Neuronal stem cell (in vitro differentiated cells): ENCODE measurements around the gene PLEKHB1.

Source experiments
- DNase-seq: peaks from one replicate; pipeline ENCODE4 v3.0.0-alpha.2; 2013; ENCODE audit warnings: low spot score
- H2AFZ ChIP-seq: one replicate; pipeline ENCODE4 v1.6.1; 2013; ENCODE audit warnings: mild to moderate bottlenecking, low read length, inconsistent platforms
- H2AK5ac ChIP-seq: 2 replicates; pipeline ENCODE4 v1.6.1; 2013; ENCODE audit warnings: low read depth, mild to moderate bottlenecking, inconsistent platforms, low read length, moderate library complexity, mixed read lengths
- H2BK120ac ChIP-seq: 2 replicates; pipeline ENCODE4 v1.6.1; 2013; ENCODE audit warnings: low read depth, mild to moderate bottlenecking, inconsistent platforms, low read length, moderate library complexity, mixed read lengths
- H2BK12ac ChIP-seq: one replicate; pipeline ENCODE4 v1.6.1; 2013; ENCODE audit warnings: low read length, inconsistent platforms
- H2BK15ac ChIP-seq: 2 replicates; pipeline ENCODE4 v1.6.1; 2013; ENCODE audit warnings: mild to moderate bottlenecking, low read length, inconsistent platforms, mixed read lengths
- H2BK5ac ChIP-seq: one replicate; pipeline ENCODE4 v1.6.1; 2013; ENCODE audit warnings: inconsistent platforms, mild to moderate bottlenecking, low read length, moderate library complexity
- H3K14ac ChIP-seq: one replicate; pipeline ENCODE4 v1.6.1; 2013; ENCODE audit warnings: low read length, inconsistent platforms
- H3K18ac ChIP-seq: 2 replicates; pipeline ENCODE4 v1.6.1; 2013; ENCODE audit warnings: low read length, inconsistent platforms
- H3K23ac ChIP-seq: 2 replicates; pipeline ENCODE4 v1.6.1; 2013; ENCODE audit warnings: low read depth, mild to moderate bottlenecking, mixed read lengths, low read length, inconsistent platforms; ENCODE audit not compliant: poor library complexity
- H3K27ac ChIP-seq: replicated peaks from 3 replicates; pipeline ENCODE4 v1.5.1; 2013; ENCODE audit warnings: low read length, inconsistent platforms
- H3K27me3 ChIP-seq, 3 experiments: 2 replicates each; pipeline ENCODE4 v1.6.1; 2013; ENCODE audit warnings: low read length in 3 of 3, mild to moderate bottlenecking in 2 of 3, inconsistent platforms in 1 of 3, low read depth in 1 of 3, mixed read lengths in 1 of 3, moderate library complexity in 1 of 3; ENCODE audit not compliant: control insufficient read depth in 3 of 3, insufficient read depth in 3 of 3
- H3K36me3 ChIP-seq, 2 donors: replicated peaks in 1 of 2; 2 replicates each; pipeline ENCODE4 v1.6.1; 2013; ENCODE audit warnings: low read length in 2 of 2; ENCODE audit not compliant: control insufficient read depth in 2 of 2, insufficient read depth in 2 of 2
- H3K4ac ChIP-seq: 2 replicates; pipeline ENCODE4 v1.6.1; 2013; ENCODE audit warnings: inconsistent platforms, mild to moderate bottlenecking, low read length, moderate library complexity
- H3K4me1 ChIP-seq, 2 donors: 1 replicate in 1 of 2; 2 replicates in 1 of 2; pipeline ENCODE4 v1.6.1; 2013; ENCODE audit warnings: low read length in 2 of 2, low read depth in 1 of 2; ENCODE audit not compliant: control insufficient read depth in 2 of 2, insufficient read depth in 1 of 2
- H3K4me2 ChIP-seq: one replicate; pipeline ENCODE4 v1.6.1; 2013; ENCODE audit warnings: mild to moderate bottlenecking, low read length, inconsistent platforms; ENCODE audit not compliant: insufficient read depth, poor library complexity, severe bottlenecking
- H3K4me3 ChIP-seq, 2 donors: 2 replicates each; pipeline ENCODE4 v1.5.1; 2013; ENCODE audit warnings: low read length in 2 of 2, mild to moderate bottlenecking in 2 of 2, inconsistent platforms in 1 of 2, moderate library complexity in 1 of 2
- H3K79me1 ChIP-seq: one replicate; pipeline ENCODE4 v1.6.1; 2013; ENCODE audit warnings: low read depth, mild to moderate bottlenecking, inconsistent platforms, low read length, moderate library complexity
- H3K9ac ChIP-seq: one replicate; pipeline ENCODE4 v1.6.1; 2013; ENCODE audit warnings: mild to moderate bottlenecking, low read depth, low read length, inconsistent platforms; ENCODE audit not compliant: poor library complexity
- H3K9me3 ChIP-seq, 2 donors: replicated peaks in 1 of 2; 2 replicates each; pipeline versions ENCODE3 to v1.6.1; 2013; ENCODE audit warnings: low read length in 2 of 2, mild to moderate bottlenecking in 2 of 2, inconsistent platforms in 1 of 2, low read depth in 1 of 2, mixed read lengths in 1 of 2, moderate library complexity in 1 of 2; ENCODE audit not compliant: control insufficient read depth in 2 of 2, insufficient read depth in 1 of 2
- H4K8ac ChIP-seq: one replicate; pipeline ENCODE4 v1.6.1; 2013; ENCODE audit warnings: low read depth, mild to moderate bottlenecking, inconsistent platforms, low read length, moderate library complexity
- H4K91ac ChIP-seq: one replicate; pipeline ENCODE4 v1.6.1; 2013; ENCODE audit warnings: low read length, low read depth, mild to moderate bottlenecking, inconsistent platforms; ENCODE audit not compliant: poor library complexity
- WGBS, 2 donors: extraction: QIAGEN DNeasy Blood & Tissue Kit; methylation state at CpG; one replicate each; pipeline ENCODE4 v1.1.7; 2013; ENCODE audit warnings: missing lambda C conversion rate in 2 of 2, mixed read lengths in 1 of 2; ENCODE audit not compliant: insufficient read length in 2 of 2, insufficient replicate concordance in 1 of 2; ENCODE audit errors: extremely low coverage in 2 of 2; 5-methylcytosine and 5-hydroxymethylcytosine counted together

Gene PLEKHB1

GRCh38 chr11:73640592-73640991 is 5.8 kb upstream of the PLEKHB1 start:
- no peaks in the 10 kb centered on the region for H3K79me1 ChIP-seq
- no peak overlapping the region for H3K18ac ChIP-seq
- no peak overlapping the region for H2BK15ac ChIP-seq
- H2BK5ac ChIP-seq = no peak overlapping the region
- DNase-seq = no peak
- no peak overlapping the region for H3K4ac ChIP-seq
- no peak overlapping the region for H3K14ac ChIP-seq
- peaks cover 0 to 4% of the 10 kb centered on the region in 2 donors for H3K9me3 ChIP-seq
- peaks cover 0 to 6% of the 10 kb centered on the region in 2 donors for H3K4me1 ChIP-seq
- no peak overlapping the region for H2AK5ac ChIP-seq
- no peak overlapping the region for H3K4me3 ChIP-seq
- H2BK120ac ChIP-seq = no peak overlapping the region
- no peak overlapping the region for H3K9ac ChIP-seq
- H3K4me2 ChIP-seq = no peak overlapping the region
- no peak overlapping the region for H4K91ac ChIP-seq
- H2BK12ac ChIP-seq = no peak overlapping the region
- H2AFZ ChIP-seq = no peak overlapping the region
- H3K36me3 ChIP-seq = no peaks in the 10 kb centered on the region
- H4K8ac ChIP-seq = no peak overlapping the region
- no peaks in the 10 kb centered on the region for H3K27me3 ChIP-seq
- no peak overlapping the region for H3K23ac ChIP-seq
- no peak overlapping the region for H3K27ac ChIP-seq
- WGBS, 2 donors = no CpG with 5 or more reads among the region's 2 CpGs

GRCh38 chr11:73641668-73642067 is 4.7 kb upstream of the PLEKHB1 start:
- Histone ChIP-seq H3K36me3 (no peaks in the 10 kb centered on the region), H3K79me1 (no peaks in the 10 kb centered on the region), H2AFZ (no peak overlapping the region), H2BK12ac (no peak overlapping the region), H2BK15ac (no peak overlapping the region), H3K27ac (no peak overlapping the region), H4K8ac (no peak overlapping the region), H3K18ac (no peak overlapping the region), H3K14ac (no peak overlapping the region), H3K4me2 (no peak overlapping the region), H3K23ac (no peak overlapping the region), H3K9me3 (no peaks in the 10 kb centered on the region), H4K91ac (no peak overlapping the region), H2BK5ac (no peak overlapping the region), H3K4ac (no peak overlapping the region), H3K4me3 (no peak overlapping the region), H3K4me1 (peaks cover 8 to 16% of the 10 kb centered on the region in 2 donors), H3K9ac (no peak overlapping the region), H3K27me3 (no peaks in the 10 kb centered on the region), H2BK120ac (no peak overlapping the region), H2AK5ac (no peak overlapping the region)
- no peak for DNase-seq

- Histone ChIP-seq H2BK15ac (peak overlapping the region; percentile 10), H4K8ac (no peak overlapping the region), H3K79me1 (no peaks in the 10 kb centered on the region), H3K4me2 (peak overlapping the region; percentile 35), H3K23ac (no peak overlapping the region), H2BK12ac (no peak overlapping the region), H3K9ac (no peak overlapping the region), H4K91ac (no peak overlapping the region), H3K4ac (no peak overlapping the region), H3K27ac (peak overlapping the region; percentile 84), H3K14ac (no peak overlapping the region), H3K36me3 (no peaks in the 10 kb centered on the region), H2AK5ac (no peak overlapping the region), H3K4me1 (peaks cover 31 to 41% of the 10 kb centered on the region in 2 donors), H2AFZ (peak overlapping the region; percentile 80), H2BK5ac (peak overlapping the region; percentile 30), H2BK120ac (no peak overlapping the region), H3K18ac (peak overlapping the region; percentile 89), H3K4me3 (peak overlapping the region in 1 of 2 donors; percentile 31), H3K9me3 (no peaks in the 10 kb centered on the region), H3K27me3 (no peaks in the 10 kb centered on the region)
- no peak for DNase-seq
- no CpG with 5 or more reads among the region's 16 CpGs for WGBS, 2 donors
These were observed 1.0 kb upstream of the PLEKHB1 start for GRCh38 chr11:73645121-73645969.

GRCh38 chr11:73647459-73648100 is 1.2 kb downstream of the PLEKHB1 start:
- peaks cover 43 to 53% of the 10 kb centered on the region in 2 donors for H3K4me1 ChIP-seq
- peak overlapping the region in 1 of 2 donors; percentile 74 for H3K4me3 ChIP-seq
- peak; percentile 77 for DNase-seq
- peak overlapping the region; percentile 65 for H3K23ac ChIP-seq
- H3K27me3 ChIP-seq = no peaks in the 10 kb centered on the region
- H2BK120ac ChIP-seq = no peak overlapping the region
- H3K9ac ChIP-seq = no peak overlapping the region
- peak overlapping the region; percentile 80 for H2AFZ ChIP-seq
- no peak overlapping the region for H2BK5ac ChIP-seq
- peak overlapping the region; percentile 92 for H4K91ac ChIP-seq
- no peak overlapping the region for H3K4ac ChIP-seq
- H3K9me3 ChIP-seq = no peaks in the 10 kb centered on the region
- peak overlapping the region; percentile 91 for H3K18ac ChIP-seq
- H2AK5ac ChIP-seq = peak overlapping the region; percentile 92
- H3K36me3 ChIP-seq = no peaks in the 10 kb centered on the region
- H3K27ac ChIP-seq = no peak overlapping the region
- H3K14ac ChIP-seq = no peak overlapping the region
- H4K8ac ChIP-seq = peak overlapping the region; percentile 29
- H3K79me1 ChIP-seq = no peaks in the 10 kb centered on the region
- no peak overlapping the region for H2BK15ac ChIP-seq
- peak overlapping the region; percentile 95 for H2BK12ac ChIP-seq
- H3K4me2 ChIP-seq = peak overlapping the region; percentile 63
- WGBS, 2 donors = no CpG with 5 or more reads among the region's 23 CpGs
